Germinal center (tissue), 1 donor: ENCODE measurements around the gene PEF1.
A peak's percentile ranks its signal among the peaks of the same experiment; 100 is the strongest.

ENCODE experiments used
- DNase-seq: peaks from one replicate; pipeline ENCODE4 v3.0.0; 2012; ENCODE audit warnings: mixed read lengths, low spot score

Gene PEF1, protein sequence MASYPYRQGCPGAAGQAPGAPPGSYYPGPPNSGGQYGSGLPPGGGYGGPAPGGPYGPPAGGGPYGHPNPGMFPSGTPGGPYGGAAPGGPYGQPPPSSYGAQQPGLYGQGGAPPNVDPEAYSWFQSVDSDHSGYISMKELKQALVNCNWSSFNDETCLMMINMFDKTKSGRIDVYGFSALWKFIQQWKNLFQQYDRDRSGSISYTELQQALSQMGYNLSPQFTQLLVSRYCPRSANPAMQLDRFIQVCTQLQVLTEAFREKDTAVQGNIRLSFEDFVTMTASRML

GRCh38 chr1:31644560-31645273 is at the start of gene PEF1:
Gene PEF1 (minus strand): TSS chr1:31644876. CDS start chr1:31644864, 12 bp downstream.
- DNase-seq, result peak; percentile 100

- DNase-seq, result no peak
Measured at GRCh38 chr1:31693231-31693630, 48.6 kb upstream of the PEF1 start.

DNA sequence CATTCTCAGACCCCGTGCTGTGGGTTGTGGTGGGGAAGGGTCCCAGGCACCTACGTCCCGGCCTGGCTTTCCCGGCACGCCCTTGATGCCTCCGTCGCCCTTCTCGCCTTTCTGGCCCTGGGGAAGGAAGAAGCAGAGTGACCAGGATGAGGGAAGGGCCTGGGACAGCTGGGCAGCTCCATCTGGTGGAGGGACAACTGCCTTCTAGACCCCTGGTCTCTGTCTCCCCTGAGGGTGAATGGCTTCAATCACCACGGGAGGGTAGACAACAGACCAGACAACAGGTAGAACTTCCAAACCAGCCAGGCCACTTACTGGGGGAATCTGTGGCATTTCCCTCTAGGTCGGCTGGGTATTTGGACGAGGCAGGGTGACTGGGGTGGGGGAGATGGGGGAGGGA is 47.3 kb upstream of the PEF1 start:
- no peak for DNase-seq

GRCh38 chr1:31691446-31691845 is 46.8 kb upstream of the PEF1 start:
- DNase-seq, result no peak

DNA sequence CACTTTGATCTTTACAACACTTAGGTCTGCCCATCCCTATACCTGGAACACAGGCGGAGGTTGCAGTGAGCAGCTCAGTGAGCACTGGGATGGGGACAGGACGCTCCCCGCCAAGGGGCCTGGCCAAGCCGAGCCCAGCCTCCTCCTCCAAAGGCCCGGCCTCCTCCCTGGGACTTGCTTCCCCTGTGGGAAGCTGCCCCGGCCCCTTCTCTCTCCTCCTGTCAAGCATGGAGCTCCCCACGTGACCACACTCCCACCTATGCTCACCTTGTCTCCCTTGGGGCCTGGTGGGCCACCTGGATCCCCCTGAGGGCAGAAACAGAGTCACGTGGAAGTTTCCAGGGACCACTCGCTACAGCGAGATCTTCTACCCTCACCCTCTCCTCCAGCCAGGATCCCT is 46.2 kb upstream of the PEF1 start:
- DNase-seq, result no peak

GRCh38 chr1:31689854-31690253 is 45.2 kb upstream of the PEF1 start:
- no peak for DNase-seq

GRCh38 chr1:31689379-31689778 is 44.7 kb upstream of the PEF1 start:
- no peak for DNase-seq

- no peak for DNase-seq
Measured at GRCh38 chr1:31688233-31688918, 43.7 kb upstream of the PEF1 start.

GRCh38 chr1:31687601-31688000 is 42.9 kb upstream of the PEF1 start:
- DNase-seq, result peak; percentile 20

- no peak for DNase-seq
Measured at GRCh38 chr1:31685795-31686194, 41.1 kb upstream of the PEF1 start.

DNA sequence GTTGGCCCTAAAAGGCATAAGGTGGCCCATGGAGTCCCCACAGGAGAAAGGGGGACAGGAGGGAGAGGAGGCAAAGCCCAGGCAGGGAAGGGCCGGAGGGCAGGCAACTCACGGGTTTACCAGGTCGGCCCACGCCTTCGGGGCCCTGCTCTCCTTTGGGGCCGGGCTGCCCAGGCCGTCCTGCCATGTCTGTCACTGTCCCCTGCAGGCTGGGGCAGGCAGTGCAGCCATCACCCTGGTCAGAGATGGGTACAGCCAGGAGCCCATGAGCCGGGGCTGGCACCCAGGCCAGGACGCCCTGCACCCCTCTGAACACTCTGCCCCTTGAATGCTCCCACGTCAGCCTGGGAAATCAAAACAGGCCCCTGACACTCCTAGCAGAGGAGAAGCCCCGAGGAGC is 39.3 kb upstream of the PEF1 start:
- no peak for DNase-seq

GRCh38 chr1:31681415-31681814 is 36.7 kb upstream of the PEF1 start:
- no peak for DNase-seq

GRCh38 chr1:31679676-31680230 is 35.1 kb upstream of the PEF1 start:
- no peak for DNase-seq

DNA sequence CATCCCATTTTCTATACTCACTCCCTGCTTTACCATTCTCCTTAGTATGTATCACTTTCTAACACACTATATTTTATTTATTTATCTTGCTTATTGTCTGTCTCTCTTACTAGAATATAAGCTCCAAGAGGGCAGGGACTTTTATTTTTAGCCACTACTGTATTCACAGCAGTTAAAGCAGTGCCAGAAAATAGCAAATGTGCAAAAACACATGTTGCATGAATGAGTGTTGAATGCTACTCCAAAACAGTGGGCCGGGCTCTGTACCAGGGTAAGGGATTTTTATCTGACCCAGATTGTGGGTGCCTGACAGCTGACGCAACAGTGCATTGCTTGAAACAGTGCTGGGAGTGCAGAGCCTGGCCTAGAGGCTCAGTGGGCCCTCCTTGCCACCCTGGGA is 34.4 kb upstream of the PEF1 start:
- DNase-seq, result no peak

GRCh38 chr1:31678681-31679080 is 34.0 kb upstream of the PEF1 start:
- DNase-seq, result no peak

GRCh38 chr1:31677949-31678348 is 33.3 kb upstream of the PEF1 start:
- no peak for DNase-seq

DNA sequence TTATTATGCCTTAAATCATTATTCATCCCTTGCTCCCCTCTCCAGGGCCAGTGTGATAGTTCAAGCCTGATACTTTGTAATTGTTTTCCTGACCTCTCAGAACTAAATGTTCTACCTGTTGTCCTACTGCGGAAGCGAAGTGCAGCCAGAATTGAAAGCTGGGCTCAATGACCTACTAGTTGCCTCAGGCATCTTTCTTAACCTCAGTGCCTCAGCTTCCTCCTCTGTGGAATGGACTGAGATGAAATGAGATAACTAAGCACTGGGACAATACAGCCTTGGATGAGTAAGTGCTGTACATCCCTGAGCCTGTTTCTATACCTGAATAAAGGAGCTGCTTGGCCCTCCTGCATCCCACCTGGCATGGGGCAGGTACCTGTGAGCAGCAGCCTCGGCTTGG is 32.7 kb upstream of the PEF1 start:
- DNase-seq, result no peak

DNA sequence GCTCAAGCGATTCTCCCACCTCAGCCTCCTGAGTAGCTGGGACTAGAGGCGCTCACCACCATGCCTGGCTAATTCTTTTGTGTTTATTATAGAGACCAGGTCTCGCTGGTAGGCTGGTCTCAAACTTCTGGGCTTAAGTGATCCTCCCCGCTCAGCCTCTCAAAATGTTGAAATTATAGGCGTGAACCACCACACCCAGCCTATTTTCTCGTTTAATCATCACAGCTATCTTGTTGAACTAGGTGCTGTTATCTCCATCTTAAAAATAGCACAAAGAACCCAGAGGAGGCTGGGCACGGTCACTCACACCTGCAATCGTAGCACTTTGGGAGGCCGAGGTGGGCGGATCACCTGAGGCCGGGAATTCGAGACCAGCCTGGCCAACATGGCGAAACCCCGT is 31.1 kb upstream of the PEF1 start:
- no peak for DNase-seq

GRCh38 chr1:31675161-31675560 is 30.5 kb upstream of the PEF1 start:
- no peak for DNase-seq

GRCh38 chr1:31674626-31675025 is 29.9 kb upstream of the PEF1 start:
- DNase-seq, result no peak

- no peak for DNase-seq
Measured at GRCh38 chr1:31673433-31673832, 28.8 kb upstream of the PEF1 start.

DNA sequence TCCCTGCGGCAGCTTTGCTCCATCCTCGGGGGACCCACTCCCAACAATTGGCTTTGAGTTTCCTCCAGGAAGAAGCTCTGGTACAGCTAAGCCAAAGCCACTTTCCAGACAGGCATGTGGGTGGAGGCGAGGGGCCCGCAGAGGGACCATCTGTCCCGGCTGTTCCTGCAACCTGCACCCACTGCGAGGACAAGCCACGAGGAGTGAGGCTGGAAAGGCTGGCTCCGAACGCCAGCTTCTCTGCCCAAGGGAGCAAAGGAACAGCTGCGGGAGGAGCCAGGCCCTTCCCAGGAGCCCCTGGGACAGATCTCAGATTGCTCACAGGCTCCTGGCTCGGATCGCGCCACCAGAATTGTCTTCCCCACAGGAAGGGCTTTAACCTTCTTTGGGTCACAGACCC is 28.3 kb upstream of the PEF1 start:
- no peak for DNase-seq
